GM10266 (cell line): ENCODE measurements around the gene WDR37.

Experiments
- DNase-seq: peaks from one replicate; pipeline ENCODE4 v3.0.0; 2012; ENCODE audit errors: extremely low spot score
- CTCF ChIP-seq: IDR thresholded peaks from 2 replicates; pipeline ENCODE4 v1.5.1; 2012; ENCODE audit warnings: mild to moderate bottlenecking, low read depth; ENCODE audit not compliant: control insufficient read depth, insufficient read depth; ENCODE audit errors: missing control alignments

Gene WDR37

GRCh38 chr10:1086787-1087186 lies 30.6 kb downstream of the WDR37 start:
- no peak for DNase-seq
- no peak for TF ChIP-seq CTCF

- no peak for TF ChIP-seq CTCF
- no peak for DNase-seq
These were observed 33.0 kb downstream of the WDR37 start for GRCh38 chr10:1089017-1089689.

- no peak for DNase-seq
- TF ChIP-seq CTCF: no peak
These were observed 34.5 kb downstream of the WDR37 start for GRCh38 chr10:1090696-1091095.

- DNase-seq: no peak
- no peak for TF ChIP-seq CTCF
These were observed 37.5 kb downstream of the WDR37 start for GRCh38 chr10:1093696-1094095.

- TF ChIP-seq CTCF: no peak
- peak; percentile 66 for DNase-seq
These were observed 38.2 kb downstream of the WDR37 start for GRCh38 chr10:1094112-1095057.

GRCh38 chr10:1095498-1095897 lies 39.3 kb downstream of the WDR37 start:
- no peak for DNase-seq
- TF ChIP-seq CTCF: no peak
